RPMI8226 (cell line): ENCODE data around the gene AGL.
"Not testable (repeated sequence)": the region's sequence is repeated elsewhere in the genome, so short reads cannot be mapped to it uniquely, and the experiment has no call there.

ENCODE experiments used
- DNase-seq: peaks from one replicate; pipeline ENCODE4 v3.0.0-alpha.2; 2015

Gene AGL

GRCh38 chr1:99944192-99944591, 94.0 kb downstream of the AGL start:
- no peak for DNase-seq

GRCh38 chr1:99945174-99945573, 95.0 kb downstream of the AGL start:
- DNase-seq: no peak

- DNase-seq: no peak
These were observed 100.3 kb downstream of the AGL start for GRCh38 chr1:99950486-99950885.

GRCh38 chr1:99952522-99952921, 102.4 kb downstream of the AGL start:
- no peak for DNase-seq

- DNase-seq: no peak
These were observed 105.2 kb downstream of the AGL start for GRCh38 chr1:99955375-99955774.

- DNase-seq: no peak
These were observed 106.6 kb downstream of the AGL start for GRCh38 chr1:99956755-99957154.

GRCh38 chr1:99957818-99958217, 107.7 kb downstream of the AGL start:
- DNase-seq: no peak

GRCh38 chr1:99959189-99959705, 109.1 kb downstream of the AGL start:
- not testable (repeated sequence) for DNase-seq

- DNase-seq: not testable (repeated sequence)
These were observed 110.1 kb downstream of the AGL start for GRCh38 chr1:99960260-99960659.

GRCh38 chr1:99963041-99963795, 113.1 kb downstream of the AGL start:
- no peak for DNase-seq

GRCh38 chr1:99964806-99965205, 114.6 kb downstream of the AGL start:
- DNase-seq: no peak

GRCh38 chr1:99965646-99966375, 115.7 kb downstream of the AGL start:
- no peak for DNase-seq

- no peak for DNase-seq
These were observed 118.1 kb downstream of the AGL start for GRCh38 chr1:99968214-99968613.

GRCh38 chr1:99969260-99969728, 119.1 kb downstream of the AGL start:
- DNase-seq: no peak

- peak; percentile 86 for DNase-seq
These were observed 119.8 kb downstream of the AGL start, which contains the start of gene SLC35A3 for GRCh38 chr1:99969729-99970621. Gene SLC35A3, plus strand, starts transcription at chr1:99969996. Its CDS starts 23,559 bp downstream, at chr1:99993555.

- no peak for DNase-seq
These were observed 120.6 kb downstream of the AGL start for GRCh38 chr1:99970713-99971255.

- DNase-seq: not testable (repeated sequence)
These were observed 121.9 kb downstream of the AGL start for GRCh38 chr1:99972066-99972465.
